IMR-90 (cell line): ENCODE results near the gene CDH23. TPM values are rescaled to one million over a fixed set of nuclear protein-coding genes. Genes with fewer than 3 reads are reported as not detected.

Experiments
- ATAC-seq: fragments of 200-7000 bp; cut with Tn5 transposase; 2 replicates; pipeline ENCODE4 v1.9.1; 2020; ENCODE audit warnings: low read depth, mild to moderate bottlenecking, moderate library complexity
- BruUV-seq: library from RNA; stranded (reverse); fragments of 400-500 nt; replicated peaks from 2 replicates; lab custom pipeline; 2021; lab: Mats Ljungman, UMichigan
- CTCF ChIA-PET: fragments of 300-600 bp; formaldehyde crosslinking; extraction: SDS; loops from one replicate; lab custom pipeline; 2021; ENCODE audit warnings: antibody characterized with exemption; lab: Yijun Ruan, JAX
- POLR2A ChIA-PET: fragments of 300-600 bp; sonication (Branson Sonifier 250); formaldehyde crosslinking; loops from one replicate; lab custom pipeline; 2022; ENCODE audit warnings: antibody characterized with exemption; ENCODE audit not compliant: unreplicated experiment; lab: Charles Lee
- DNase-seq: peaks from one replicate; pipeline ENCODE4 v3.0.0; 2013
- H2AFZ ChIP-seq: replicated peaks from 2 replicates; pipeline ENCODE3; 2013; ENCODE audit warnings: low read length, mild to moderate bottlenecking; ENCODE audit not compliant: poor library complexity
- H2AK5ac ChIP-seq: 2 replicates; pipeline ENCODE4 v1.6.1; 2013; ENCODE audit warnings: low read depth, low read length, inconsistent platforms
- H2AK9ac ChIP-seq: replicated peaks from 2 replicates; pipeline ENCODE3; 2013; ENCODE audit warnings: mild to moderate bottlenecking, low read depth, low read length, moderate library complexity; ENCODE audit not compliant: poor library complexity
- H2BK120ac ChIP-seq: 2 replicates; pipeline ENCODE4 v1.6.1; 2013; ENCODE audit warnings: low read depth, low read length, inconsistent platforms
- H2BK15ac ChIP-seq: 3 replicates; pipeline ENCODE4 v1.6.1; 2013; ENCODE audit warnings: low read depth, low read length, inconsistent platforms
- H2BK20ac ChIP-seq: 2 replicates; pipeline ENCODE4 v1.6.1; 2013; ENCODE audit warnings: low read depth, mild to moderate bottlenecking, inconsistent platforms, low read length, moderate library complexity
- H2BK5ac ChIP-seq: 2 replicates; pipeline ENCODE4 v1.6.1; 2013; ENCODE audit warnings: mild to moderate bottlenecking, low read depth, low read length, inconsistent platforms; ENCODE audit not compliant: poor library complexity, severe bottlenecking
- H3K14ac ChIP-seq: replicated peaks from 2 replicates; pipeline ENCODE4 v1.6.1; 2013; ENCODE audit warnings: low read depth, low read length, inconsistent platforms
- H3K18ac ChIP-seq: 2 replicates; pipeline ENCODE4 v1.6.1; 2013; ENCODE audit warnings: low read depth, low read length, control low read depth
- H3K23ac ChIP-seq: 2 replicates; pipeline ENCODE4 v1.6.1; 2013; ENCODE audit warnings: low read depth, low read length, inconsistent platforms
- H3K27ac ChIP-seq: 2 replicates; pipeline ENCODE4 v1.5.1; 2013; ENCODE audit warnings: mild to moderate bottlenecking, control low read depth, low read length; ENCODE audit not compliant: insufficient read depth
- H3K27me3 ChIP-seq: 2 replicates; pipeline ENCODE4 v1.6.1; 2013; ENCODE audit warnings: low read length; ENCODE audit not compliant: control insufficient read depth, insufficient read depth
- H3K36me3 ChIP-seq: 2 replicates; pipeline ENCODE4 v1.6.1; 2013; ENCODE audit warnings: low read length, mixed read lengths; ENCODE audit not compliant: control insufficient read depth, insufficient read depth
- H3K4ac ChIP-seq: 2 replicates; pipeline ENCODE4 v1.6.1; 2013; ENCODE audit warnings: low read depth, low read length, inconsistent platforms
- H3K4me1 ChIP-seq: 2 replicates; pipeline ENCODE4 v1.6.1; 2013; ENCODE audit warnings: low read length, mixed read lengths; ENCODE audit not compliant: control insufficient read depth, insufficient read depth
- H3K4me2 ChIP-seq: 2 replicates; pipeline ENCODE4 v1.6.1; 2013; ENCODE audit warnings: low read depth, mild to moderate bottlenecking, control low read depth, low read length, moderate library complexity
- H3K4me3 ChIP-seq: 2 replicates; pipeline ENCODE4 v1.5.1; 2013; ENCODE audit warnings: low read depth, mild to moderate bottlenecking, control low read depth, low read length, moderate library complexity; ENCODE audit not compliant: insufficient read depth
- H3K56ac ChIP-seq: 2 replicates; pipeline ENCODE4 v1.6.1; 2013; ENCODE audit warnings: low read length, inconsistent platforms; ENCODE audit not compliant: insufficient read depth; ENCODE audit errors: extremely low read depth
- H3K79me1 ChIP-seq, 2 experiments: 2 replicates each; pipeline ENCODE4 v1.6.1; 2013; ENCODE audit warnings: low read length in 2 of 2, inconsistent platforms in 1 of 2, low read depth in 1 of 2
- H3K9ac ChIP-seq: 2 replicates; pipeline ENCODE4 v1.6.1; 2013; ENCODE audit warnings: low read depth, low read length, control low read depth
- H3K9me1 ChIP-seq: 2 replicates; pipeline ENCODE4 v1.6.1; 2013; ENCODE audit warnings: low read length, inconsistent platforms; ENCODE audit not compliant: insufficient read depth
- H3K9me3 ChIP-seq: 2 replicates; pipeline ENCODE4 v1.6.1; 2013; ENCODE audit warnings: low read length; ENCODE audit not compliant: control insufficient read depth, insufficient read depth
- H4K20me1 ChIP-seq: 2 replicates; pipeline ENCODE4 v1.6.1; 2013; ENCODE audit warnings: low read length, inconsistent platforms; ENCODE audit not compliant: insufficient read depth
- H4K5ac ChIP-seq: 2 replicates; pipeline ENCODE4 v1.6.1; 2013; ENCODE audit warnings: mild to moderate bottlenecking, low read depth, low read length, control low read depth
- H4K8ac ChIP-seq, 2 experiments: 2 replicates each; pipeline ENCODE4 v1.6.1; 2013; ENCODE audit warnings: low read depth in 2 of 2, low read length in 2 of 2, control low read depth in 1 of 2, inconsistent platforms in 1 of 2
- H4K91ac ChIP-seq: 2 replicates; pipeline ENCODE4 v1.6.1; 2013; ENCODE audit warnings: low read depth, low read length, inconsistent platforms; ENCODE audit not compliant: insufficient read depth
- CHD1 ChIP-seq: IDR thresholded peaks from 2 replicates; pipeline ENCODE4 v1.6.1; 2012; ENCODE audit warnings: low read depth, low read length, improper control_type of control experiment
- MXI1 ChIP-seq: IDR thresholded peaks from 2 replicates; pipeline ENCODE4 v1.6.1; 2012; ENCODE audit warnings: low read depth, mild to moderate bottlenecking, low read length, moderate library complexity, borderline replicate concordance
- RFX5 ChIP-seq: IDR thresholded peaks from 2 replicates; pipeline ENCODE4 v1.8.0; 2012; ENCODE audit warnings: low read depth, mild to moderate bottlenecking, low read length, moderate library complexity
- WGBS, 2 experiments: methylation state at CpG; one replicate each; pipeline versions ENCODE4 v1.1.5 to v1.1.7; 2013; ENCODE audit warnings: missing lambda C conversion rate in 2 of 2; ENCODE audit not compliant: insufficient read length in 1 of 2; ENCODE audit errors: extremely low coverage in 2 of 2; 5-methylcytosine and 5-hydroxymethylcytosine counted together
- dilution Hi-C: fragments of 300-500 bp; cut with HindIII; formaldehyde crosslinking; loops from one replicate; pipeline ENCODE4 v1.14.3; 2018; ENCODE audit warnings: low sequenced_read_pairs; ENCODE audit not compliant: unreplicated experiment
- in situ Hi-C: fragments of 300-500 bp; cut with MboI; formaldehyde crosslinking; loops from 3 replicates; pipeline ENCODE4 v1.14.3; 2019; ENCODE audit warnings: low sequenced_read_pairs, inconsistent platforms, mixed read lengths
- intact Hi-C: fragments of 100-400 bp; cut with micrococcal nuclease; formaldehyde crosslinking; loops from 2 replicates; pipeline ENCODE4 v1.10.0; 2022
- polyA plus RNA-seq, 3 experiments: library from polyadenylated mRNA; depleted of rRNA; stranded (reverse); fragments of >200 nt; gene quantifications; 2 replicates each; pipeline ENCODE4 v1.2.3, GENCODE V29; 2012; ENCODE audit warnings: low replicate concordance in 1 of 3
- total RNA-seq: library from RNA; depleted of rRNA; stranded (reverse); fragments of >200 nt; gene quantifications from 2 replicates; pipeline ENCODE4 v1.2.3, GENCODE V29; 2012
- TF ChIP-seq, protein P1 (sequence below): fragments of 150-350 bp; IDR thresholded peaks from 2 replicates; pipeline ENCODE4 v1.6.1; 2016; ENCODE audit warnings: low read depth, mild to moderate bottlenecking, low read length, moderate library complexity, borderline replicate concordance

CDH23 gene
- total and polyA plus RNA-seq, 2 of the 4 experiments (the other 2 are of a cell fraction), result under 0.01 to 0.03 TPM

DNA sequence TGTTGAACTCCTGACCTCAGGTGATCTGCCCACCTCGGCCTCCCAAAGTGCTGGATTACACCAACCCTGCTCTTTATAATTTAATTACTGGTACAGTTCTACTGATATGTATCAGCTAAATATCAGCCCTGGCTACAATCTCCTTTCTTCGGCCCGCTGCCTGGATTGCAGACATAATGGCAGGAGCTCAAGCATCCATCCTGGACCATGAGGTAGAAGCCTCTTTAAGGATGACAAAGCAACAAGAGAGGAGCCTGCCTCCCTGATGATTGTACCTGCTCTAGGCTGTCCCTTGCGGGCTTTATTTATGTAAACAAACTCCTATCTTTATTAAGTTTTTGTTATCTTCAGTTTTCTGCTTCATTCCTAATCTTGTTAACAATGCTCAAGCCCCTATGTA lies 459.9 kb downstream of the CDH23 start:
- in situ Hi-C loops, result no loop called here
- intact Hi-C loops, result no loop called here
- no peaks in the 10 kb centered on the region for H3K79me1 ChIP-seq
- no peak overlapping the region for H4K8ac ChIP-seq
- no peak overlapping the region for H3K4ac ChIP-seq
- H4K5ac ChIP-seq, result no peak overlapping the region
- TF ChIP-seq MXI1 (no peak), RFX5 (no peak), CHD1 (no peak)
- TF ChIP-seq, protein P1, sequence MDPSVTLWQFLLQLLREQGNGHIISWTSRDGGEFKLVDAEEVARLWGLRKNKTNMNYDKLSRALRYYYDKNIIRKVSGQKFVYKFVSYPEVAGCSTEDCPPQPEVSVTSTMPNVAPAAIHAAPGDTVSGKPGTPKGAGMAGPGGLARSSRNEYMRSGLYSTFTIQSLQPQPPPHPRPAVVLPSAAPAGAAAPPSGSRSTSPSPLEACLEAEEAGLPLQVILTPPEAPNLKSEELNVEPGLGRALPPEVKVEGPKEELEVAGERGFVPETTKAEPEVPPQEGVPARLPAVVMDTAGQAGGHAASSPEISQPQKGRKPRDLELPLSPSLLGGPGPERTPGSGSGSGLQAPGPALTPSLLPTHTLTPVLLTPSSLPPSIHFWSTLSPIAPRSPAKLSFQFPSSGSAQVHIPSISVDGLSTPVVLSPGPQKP, result no peak
- no peak overlapping the region for H3K23ac ChIP-seq
- peaks cover 13% of the 10 kb centered on the region for H3K4me1 ChIP-seq
- H2AK9ac ChIP-seq, result no peak overlapping the region
- no peaks in the 10 kb centered on the region for H3K36me3 ChIP-seq
- ChIA-PET CTCF (no interaction called here), POLR2A (no interaction called here)
- ATAC-seq (no peak), DNase-seq (no peak)
- dilution Hi-C loops, result no loop called here
- no peak overlapping the region for H3K18ac ChIP-seq
- no peak overlapping the region for H3K56ac ChIP-seq
- H2BK20ac ChIP-seq, result no peak overlapping the region
- H2AFZ ChIP-seq, result no peak overlapping the region
- no peaks in the 10 kb centered on the region for H3K9me3 ChIP-seq
- no peak overlapping the region for H2AK5ac ChIP-seq
- H2BK5ac ChIP-seq, result no peak overlapping the region
- no peak overlapping the region for H3K4me2 ChIP-seq
- H3K27me3 ChIP-seq, result no peaks in the 10 kb centered on the region
- peaks cover 6% of the 10 kb centered on the region for H4K20me1 ChIP-seq
- H3K4me3 ChIP-seq, result no peak overlapping the region
- H2BK120ac ChIP-seq, result no peak overlapping the region
- no peak overlapping the region for H4K91ac ChIP-seq
- no TSS peak for BruUV-seq
- H3K9ac ChIP-seq, result no peak overlapping the region
- no peak overlapping the region for H3K27ac ChIP-seq
- H3K14ac ChIP-seq, result no peak overlapping the region
- 100% methylated on average over 2 of the region's 4 CpGs; no CpG with 5 or more reads in 1 of the 2 experiments for WGBS, 2 experiments
- no peak overlapping the region for H2BK15ac ChIP-seq
- H3K9me1 ChIP-seq, result peaks cover 11% of the 10 kb centered on the region; the same call in 1 of the 2 replicates
